Keratinocyte (primary cell): ENCODE results near the gene PLA1A.

ENCODE experiments used
- EZH2 ChIP-seq: IDR thresholded peaks from one replicate; pipeline ENCODE4 v1.6.1; 2012; ENCODE audit warnings: inconsistent platforms, mild to moderate bottlenecking, low read length, moderate library complexity
- TF ChIP-seq, protein P1 (sequence below), 3 experiments: IDR thresholded peaks in 1 of 3; conservative IDR thresholded peaks in 1 of 3; optimal IDR thresholded peaks in 1 of 3; 2 replicates in 2 of 3; 3 replicates in 1 of 3; pipeline versions ENCODE3 to v1.5.1; 2011; ENCODE audit warnings: low read length in 3 of 3, mild to moderate bottlenecking in 3 of 3, moderate library complexity in 2 of 3, control low read depth in 1 of 3, inconsistent platforms in 1 of 3; ENCODE audit not compliant: insufficient read depth in 2 of 3; ENCODE audit errors: extremely low read depth in 1 of 3

DNA sequence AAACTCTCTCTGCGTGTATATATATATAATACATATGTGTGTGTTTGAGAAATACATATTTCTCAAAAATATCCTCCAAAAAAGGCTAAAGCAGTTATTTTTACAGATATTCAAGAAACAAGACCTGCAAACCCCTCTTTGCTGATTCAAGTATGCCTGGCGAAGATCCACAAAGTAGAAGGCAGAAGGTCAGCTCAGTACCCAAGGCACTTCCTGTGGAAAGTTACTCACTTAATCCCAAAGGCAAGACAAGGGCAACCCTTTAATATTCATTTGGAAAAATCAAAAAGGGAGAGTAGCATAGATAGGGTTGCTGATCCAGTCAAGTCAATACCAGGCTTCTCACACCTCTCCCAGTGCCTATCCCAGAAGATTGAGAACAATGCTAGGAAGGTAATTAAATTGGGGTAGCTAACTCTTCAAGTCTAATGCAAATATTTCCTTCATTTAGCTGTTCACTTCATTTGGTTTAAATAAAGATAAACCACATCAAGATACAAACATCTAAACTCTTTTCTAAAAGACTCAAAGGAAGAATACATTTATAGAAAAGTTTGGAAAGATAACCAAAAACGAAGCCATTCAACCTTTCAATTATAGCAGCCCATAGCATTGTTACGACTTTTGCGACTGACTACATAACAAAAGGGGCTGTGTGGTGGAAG lies 72.4 kb downstream of the PLA1A start:
- TF ChIP-seq, protein P1, sequence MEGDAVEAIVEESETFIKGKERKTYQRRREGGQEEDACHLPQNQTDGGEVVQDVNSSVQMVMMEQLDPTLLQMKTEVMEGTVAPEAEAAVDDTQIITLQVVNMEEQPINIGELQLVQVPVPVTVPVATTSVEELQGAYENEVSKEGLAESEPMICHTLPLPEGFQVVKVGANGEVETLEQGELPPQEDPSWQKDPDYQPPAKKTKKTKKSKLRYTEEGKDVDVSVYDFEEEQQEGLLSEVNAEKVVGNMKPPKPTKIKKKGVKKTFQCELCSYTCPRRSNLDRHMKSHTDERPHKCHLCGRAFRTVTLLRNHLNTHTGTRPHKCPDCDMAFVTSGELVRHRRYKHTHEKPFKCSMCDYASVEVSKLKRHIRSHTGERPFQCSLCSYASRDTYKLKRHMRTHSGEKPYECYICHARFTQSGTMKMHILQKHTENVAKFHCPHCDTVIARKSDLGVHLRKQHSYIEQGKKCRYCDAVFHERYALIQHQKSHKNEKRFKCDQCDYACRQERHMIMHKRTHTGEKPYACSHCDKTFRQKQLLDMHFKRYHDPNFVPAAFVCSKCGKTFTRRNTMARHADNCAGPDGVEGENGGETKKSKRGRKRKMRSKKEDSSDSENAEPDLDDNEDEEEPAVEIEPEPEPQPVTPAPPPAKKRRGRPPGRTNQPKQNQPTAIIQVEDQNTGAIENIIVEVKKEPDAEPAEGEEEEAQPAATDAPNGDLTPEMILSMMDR (optimal IDR thresholded peaks at IDR 0.05 in 1 of 3, IDR thresholded peaks at IDR 0.05 in 1 of 3, conservative IDR thresholded peaks at IDR 0.05 in 1 of 3; ENCODE audit: extremely low read depth in 1 of 3, insufficient read depth in 2 of 3, low read length in 3 of 3) = no peak
- no peak for TF ChIP-seq EZH2
